NCI-H460 (cell line): ENCODE data around the gene DNAH14. TPM values are rescaled to one million over a fixed set of nuclear protein-coding genes. Genes with fewer than 3 reads are reported as not detected.
A peak's percentile ranks its signal among the peaks of the same experiment; 100 is the strongest.
"Not testable (repeated sequence)": the region's sequence is repeated elsewhere in the genome, so short reads cannot be mapped to it uniquely, and the experiment has no call there.

Source experiments
- DNase-seq: peaks from one replicate; pipeline ENCODE4 v3.0.0-alpha.2; 2016; ENCODE audit warnings: low read depth; ENCODE audit errors: extremely low read depth
- total RNA-seq: library from RNA; depleted of rRNA; stranded (reverse); fragments of >200 nt; shearing (Covaris generic); gene quantifications from 2 replicates; pipeline ENCODE4 v1.2.3, GENCODE V29; 2014

Gene DNAH14
- total RNA-seq, 1 experiment from 2014 or later, result 108 TPM

- not testable (repeated sequence) for DNase-seq
Observed at GRCh38 chr1:225232930-225233329, 303.5 kb downstream of the DNAH14 start.

- no peak for DNase-seq
Observed at GRCh38 chr1:225242611-225243010, 313.1 kb downstream of the DNAH14 start.

GRCh38 chr1:225250432-225250831, 321.0 kb downstream of the DNAH14 start:
- no peak for DNase-seq

- no peak for DNase-seq
Observed at GRCh38 chr1:225253173-225253572, 323.7 kb downstream of the DNAH14 start.

GRCh38 chr1:225253784-225254183, 324.3 kb downstream of the DNAH14 start:
- DNase-seq, result no peak

- no peak for DNase-seq
Observed at GRCh38 chr1:225254676-225255075, 325.2 kb downstream of the DNAH14 start.

GRCh38 chr1:225257081-225257480, 327.6 kb downstream of the DNAH14 start:
- no peak for DNase-seq

- DNase-seq, result no peak
Observed at GRCh38 chr1:225258811-225259210, 329.3 kb downstream of the DNAH14 start.

- no peak for DNase-seq
Observed at GRCh38 chr1:225259542-225259941, 330.1 kb downstream of the DNAH14 start.

- no peak for DNase-seq
Observed at GRCh38 chr1:225260319-225260718, 330.8 kb downstream of the DNAH14 start.

- DNase-seq, result no peak
Observed at GRCh38 chr1:225277445-225277844, 348.0 kb downstream of the DNAH14 start.

GRCh38 chr1:225280563-225280962, 351.1 kb downstream of the DNAH14 start:
- DNase-seq, result no peak

GRCh38 chr1:225290244-225290643, 360.8 kb downstream of the DNAH14 start:
- DNase-seq, result no peak

- no peak for DNase-seq
Observed at GRCh38 chr1:225299624-225300023, 370.1 kb downstream of the DNAH14 start.

GRCh38 chr1:225300381-225300780, 370.9 kb downstream of the DNAH14 start:
- no peak for DNase-seq

GRCh38 chr1:225304996-225305395, 375.5 kb downstream of the DNAH14 start:
- no peak for DNase-seq

- DNase-seq, result not testable (repeated sequence)
Observed at GRCh38 chr1:225310544-225310943, 381.1 kb downstream of the DNAH14 start.

- peak; percentile 57 for DNase-seq
Observed at GRCh38 chr1:225318706-225319575, 389.5 kb downstream of the DNAH14 start.

- DNase-seq, result no peak
Observed at GRCh38 chr1:225319871-225320270, 390.4 kb downstream of the DNAH14 start.

GRCh38 chr1:225321784-225322183, 392.3 kb downstream of the DNAH14 start:
- no peak for DNase-seq

GRCh38 chr1:225329041-225329440, 399.6 kb downstream of the DNAH14 start:
- peak; percentile 14 for DNase-seq

GRCh38 chr1:225329996-225330395, 400.5 kb downstream of the DNAH14 start:
- not testable (repeated sequence) for DNase-seq
